Stimulated activated effector memory CD8-positive, alpha-beta T cell treated with anti-CD3 and anti-CD28 coated beads, Interleukin-12 subunit alpha, Interleukin-12 subunit beta, amount 100 ng/mL, for 72 hours (primary cell): ENCODE results near the gene XAF1.
"Not testable (repeated sequence)": the region's sequence is repeated elsewhere in the genome, so short reads cannot be mapped to it uniquely, and the experiment has no call there.

Experiments used
- ATAC-seq: fragments of 150-1000 bp; cut with Tn5 transposase; 2 replicates; pipeline ENCODE4 v1.10.0; 2021
- DNase-seq, 2 donors: peaks; one replicate each; pipeline ENCODE4 v3.0.0; 2021 to 2022; ENCODE audit warnings: low spot score in 2 of 2
- H3K27ac Mint-ChIP-seq: one replicate; pipeline ENCODE4 v1.8.0; 2022; ENCODE audit warnings: mild to moderate bottlenecking, mixed read lengths
- H3K36me3 Mint-ChIP-seq: one replicate; pipeline ENCODE4 v1.8.0; 2022; ENCODE audit warnings: mild to moderate bottlenecking, mixed read lengths
- H3K4me1 Mint-ChIP-seq: one replicate; pipeline ENCODE4 v1.8.0; 2022; ENCODE audit warnings: mixed read lengths
- H3K4me3 Mint-ChIP-seq: one replicate; pipeline ENCODE4 v1.8.0; 2022; ENCODE audit warnings: mild to moderate bottlenecking, mixed read lengths
- H3K9me3 Mint-ChIP-seq: one replicate; pipeline ENCODE4 v1.8.0; 2022; ENCODE audit warnings: mixed read lengths

XAF1 gene

DNA sequence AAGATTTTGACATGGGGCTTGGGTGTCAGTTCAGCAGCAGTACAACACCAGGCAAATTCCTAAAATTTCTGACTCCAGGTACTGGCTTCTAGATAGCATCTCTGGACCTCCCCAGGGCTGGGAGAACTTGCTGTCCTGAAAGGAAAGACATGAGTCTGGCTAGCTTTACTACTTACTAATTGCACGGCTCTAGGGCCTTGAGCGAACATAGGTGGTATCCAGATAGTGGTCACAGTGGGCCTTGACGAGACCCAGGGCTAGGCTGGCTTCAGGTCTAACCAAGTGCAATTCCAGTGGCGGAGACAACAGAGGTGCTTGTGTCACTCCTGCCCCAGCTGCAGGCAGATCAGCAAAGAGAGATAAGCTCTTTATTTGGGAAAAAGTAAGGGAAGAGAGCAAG, 26.3 kb upstream of the XAF1 start:
- no peaks in the 10 kb centered on the region for H3K36me3 Mint-ChIP-seq
- ATAC-seq (no peak), DNase-seq (no peak)
- no peak overlapping the region for H3K4me3 Mint-ChIP-seq
- H3K9me3 Mint-ChIP-seq: no peaks in the 10 kb centered on the region
- no peak overlapping the region for H3K27ac Mint-ChIP-seq
- H3K4me1 Mint-ChIP-seq: no peaks in the 10 kb centered on the region

DNA sequence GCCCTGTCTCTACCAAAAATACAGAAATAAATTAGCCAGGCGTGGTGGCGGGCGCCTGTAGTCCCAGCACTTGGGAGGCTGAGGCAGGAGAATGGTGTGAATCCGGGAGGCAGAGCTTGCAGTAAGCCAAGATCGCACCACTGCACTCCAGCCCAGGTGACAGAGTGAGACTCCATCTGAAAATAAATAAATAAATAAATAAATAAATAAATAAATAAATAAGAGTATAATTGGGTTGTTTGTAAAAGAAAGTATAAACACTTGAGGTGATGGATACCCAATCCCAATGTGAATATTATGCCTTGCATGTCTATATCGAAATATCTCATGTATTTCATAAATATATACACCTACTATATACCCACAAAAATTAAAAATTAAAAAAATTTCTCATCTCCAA, 9.2 kb upstream of the XAF1 start:
- not testable (repeated sequence) for H3K4me3 Mint-ChIP-seq, ATAC-seq, H3K4me1 Mint-ChIP-seq, DNase-seq, H3K27ac Mint-ChIP-seq, H3K9me3 Mint-ChIP-seq, H3K36me3 Mint-ChIP-seq

DNA sequence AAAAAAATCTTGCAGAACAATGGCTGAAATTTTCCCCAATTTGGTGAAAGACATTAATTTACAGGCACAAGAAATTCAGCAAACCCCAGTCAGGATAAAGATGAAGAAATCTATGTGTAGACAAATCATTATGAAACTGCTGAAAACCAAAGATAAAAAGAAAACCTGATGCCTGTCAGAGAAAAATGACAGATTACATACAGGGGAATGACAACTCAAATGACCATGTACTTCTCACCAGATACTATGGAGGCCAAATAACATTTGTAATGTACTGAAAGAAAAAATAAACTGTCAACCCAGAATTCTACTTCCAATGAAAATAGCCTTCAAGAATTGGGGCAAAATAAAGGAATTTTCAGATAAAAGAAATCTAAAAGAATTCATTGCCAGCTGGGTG, 7.2 kb upstream of the XAF1 start:
- Mint-ChIP-seq H3K9me3 (no peaks in the 10 kb centered on the region), H3K36me3 (peaks cover 5% of the 10 kb centered on the region), H3K4me3 (no peak overlapping the region), H3K27ac (no peak overlapping the region), H3K4me1 (peaks cover 18% of the 10 kb centered on the region)
- ATAC-seq (no peak), DNase-seq (no peak)

DNA sequence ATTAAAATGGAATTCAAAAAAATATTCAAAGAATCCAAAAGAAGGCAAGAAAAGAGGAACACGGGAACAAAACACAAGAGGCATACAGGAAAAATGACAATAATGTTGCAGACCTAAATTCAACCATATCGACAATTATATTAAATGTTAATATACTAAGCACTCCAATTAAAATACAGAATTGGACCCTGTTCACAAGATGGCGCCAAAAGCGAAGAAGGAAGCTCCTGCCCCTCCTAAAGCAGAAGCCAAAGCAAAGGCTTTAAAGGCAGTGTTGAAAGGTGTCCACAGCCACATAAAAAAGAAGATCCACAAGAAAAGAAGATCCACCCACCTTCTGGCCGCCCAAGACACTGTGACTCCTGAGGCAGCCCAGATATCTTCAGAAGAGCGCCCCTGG, 6.3 kb upstream of the XAF1 start:
- no peak overlapping the region for H3K4me3 Mint-ChIP-seq
- H3K4me1 Mint-ChIP-seq: peaks cover 23% of the 10 kb centered on the region
- no peaks in the 10 kb centered on the region for H3K9me3 Mint-ChIP-seq
- DNase-seq (no peak), ATAC-seq (no peak)
- peaks cover 5% of the 10 kb centered on the region for H3K36me3 Mint-ChIP-seq
- no peak overlapping the region for H3K27ac Mint-ChIP-seq

DNA sequence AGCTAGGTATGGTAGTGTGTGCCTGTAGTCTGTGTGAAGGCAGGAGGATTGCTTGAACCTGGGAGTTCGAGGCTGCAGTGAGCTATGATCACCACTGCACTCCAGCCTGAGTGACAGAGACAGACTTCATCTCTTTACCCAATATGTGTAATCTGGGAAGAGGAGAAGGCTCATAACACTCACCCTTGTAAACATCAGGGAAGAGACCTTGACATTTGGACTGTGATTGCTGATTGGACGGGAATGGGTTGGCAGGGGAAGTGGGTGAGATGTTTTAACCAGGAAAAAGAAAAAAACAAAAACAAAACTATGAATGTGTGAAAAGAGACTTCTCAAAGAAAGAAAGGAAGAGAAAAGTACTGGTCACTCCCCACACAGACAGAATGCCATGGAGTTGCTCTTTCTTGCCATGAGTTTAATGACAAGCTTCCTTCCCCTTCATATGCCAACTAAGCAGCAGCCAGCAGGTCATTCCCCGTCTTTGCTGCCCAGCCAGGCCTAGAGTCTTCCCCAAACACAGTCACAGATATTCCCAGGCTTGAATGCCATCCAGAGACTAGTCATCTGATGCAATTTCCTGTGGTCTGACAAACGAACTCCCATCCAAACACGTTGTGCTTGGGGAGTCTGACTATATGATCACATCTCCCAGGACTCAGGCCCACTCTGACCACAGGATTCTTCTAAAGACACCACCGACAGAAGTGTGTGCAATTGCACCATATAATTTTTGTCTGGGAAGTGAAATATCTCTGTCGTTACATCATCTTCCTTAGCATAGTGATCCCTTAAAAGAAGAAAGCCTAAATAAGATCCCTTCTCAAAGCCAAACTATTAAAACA, 3.6 kb upstream of the XAF1 start:
- Mint-ChIP-seq H3K27ac (peak overlapping the region; percentile 92), H3K4me1 (peaks cover 50% of the 10 kb centered on the region), H3K9me3 (no peaks in the 10 kb centered on the region), H3K36me3 (no peaks in the 10 kb centered on the region), H3K4me3 (peak overlapping the region; percentile 39)
- ATAC-seq: no peak
- no peak for DNase-seq

GRCh38 chr17:6753006-6753445, 2.8 kb upstream of the XAF1 start:
- Mint-ChIP-seq H3K36me3 (no peaks in the 10 kb centered on the region), H3K27ac (peak overlapping the region; percentile 92), H3K9me3 (no peaks in the 10 kb centered on the region), H3K4me1 (peaks cover 57% of the 10 kb centered on the region), H3K4me3 (peak overlapping the region; percentile 39)
- ATAC-seq (peak; percentile 73), DNase-seq (peak; percentile 13 to 60)

- peak overlapping the region; percentile 39 for H3K4me3 Mint-ChIP-seq
- H3K4me1 Mint-ChIP-seq: peaks cover 63% of the 10 kb centered on the region
- peaks cover 3% of the 10 kb centered on the region for H3K36me3 Mint-ChIP-seq
- ATAC-seq (no peak), DNase-seq (no peak)
- H3K9me3 Mint-ChIP-seq: no peaks in the 10 kb centered on the region
- peak overlapping the region; percentile 92 for H3K27ac Mint-ChIP-seq
These were observed 2.3 kb upstream of the XAF1 start for GRCh38 chr17:6753546-6753945.

DNA sequence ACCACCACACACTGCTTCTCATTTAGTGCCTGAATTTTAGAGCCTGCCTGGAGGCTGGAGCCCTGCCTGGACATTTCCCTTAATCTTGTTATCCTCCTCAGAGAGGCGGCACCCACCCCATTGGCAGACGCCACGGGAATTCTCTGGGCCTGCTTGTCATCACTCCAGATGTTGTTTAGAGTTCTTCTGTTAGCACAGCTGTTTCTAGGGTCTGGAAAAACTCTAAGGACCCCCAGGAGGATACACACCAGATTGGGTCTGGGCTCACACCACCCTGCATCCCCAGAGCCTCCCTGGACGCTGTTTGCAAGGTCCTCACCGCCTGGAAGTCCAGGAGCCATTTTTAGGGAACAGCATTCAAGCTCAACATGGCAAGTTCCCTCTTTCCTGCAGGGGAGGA, 565 bp upstream of the XAF1 start:
- no peaks in the 10 kb centered on the region for H3K9me3 Mint-ChIP-seq
- DNase-seq (no peak), ATAC-seq (no peak)
- H3K27ac Mint-ChIP-seq: peak overlapping the region; percentile 97
- peaks cover 65% of the 10 kb centered on the region for H3K4me1 Mint-ChIP-seq
- H3K4me3 Mint-ChIP-seq: peak overlapping the region; percentile 87
- H3K36me3 Mint-ChIP-seq: peaks cover 19% of the 10 kb centered on the region

GRCh38 chr17:6756425-6757031, 682 bp downstream of the XAF1 start:
- DNase-seq: no peak
- peak overlapping the region; percentile 87 for H3K4me3 Mint-ChIP-seq
- peak overlapping the region; percentile 97 for H3K27ac Mint-ChIP-seq
- peaks cover 65% of the 10 kb centered on the region for H3K4me1 Mint-ChIP-seq
- H3K36me3 Mint-ChIP-seq: peaks cover 22% of the 10 kb centered on the region
- ATAC-seq: peak; percentile 54
- no peaks in the 10 kb centered on the region for H3K9me3 Mint-ChIP-seq

GRCh38 chr17:6757747-6758146, 1.9 kb downstream of the XAF1 start:
- Mint-ChIP-seq H3K36me3 (peaks cover 33% of the 10 kb centered on the region), H3K4me1 (peaks cover 56% of the 10 kb centered on the region)

GRCh38 chr17:6761779-6762178, 5.9 kb downstream of the XAF1 start:
- Mint-ChIP-seq H3K4me3 (no peak overlapping the region), H3K4me1 (peaks cover 25% of the 10 kb centered on the region), H3K9me3 (peaks cover 14% of the 10 kb centered on the region), H3K27ac (no peak overlapping the region), H3K36me3 (peaks cover 73% of the 10 kb centered on the region)
- DNase-seq (no peak), ATAC-seq (no peak)

More at GRCh38 chr17:6757747-6758146, 1.9 kb downstream of the XAF1 start:
- no peaks in the 10 kb centered on the region for H3K9me3 Mint-ChIP-seq
- peak overlapping the region; percentile 87 for H3K4me3 Mint-ChIP-seq
- no peak for ATAC-seq
- no peak for DNase-seq
- H3K27ac Mint-ChIP-seq: peak overlapping the region; percentile 97

- no peak overlapping the region for H3K27ac Mint-ChIP-seq
- H3K4me3 Mint-ChIP-seq: no peak overlapping the region
- no peak for ATAC-seq
- H3K9me3 Mint-ChIP-seq: peaks cover 33% of the 10 kb centered on the region
- DNase-seq: no peak
- peaks cover 100% of the 10 kb centered on the region for H3K36me3 Mint-ChIP-seq
- H3K4me1 Mint-ChIP-seq: peaks cover 5% of the 10 kb centered on the region
These were observed 12.6 kb downstream of the XAF1 start for GRCh38 chr17:6768447-6768846.

DNA sequence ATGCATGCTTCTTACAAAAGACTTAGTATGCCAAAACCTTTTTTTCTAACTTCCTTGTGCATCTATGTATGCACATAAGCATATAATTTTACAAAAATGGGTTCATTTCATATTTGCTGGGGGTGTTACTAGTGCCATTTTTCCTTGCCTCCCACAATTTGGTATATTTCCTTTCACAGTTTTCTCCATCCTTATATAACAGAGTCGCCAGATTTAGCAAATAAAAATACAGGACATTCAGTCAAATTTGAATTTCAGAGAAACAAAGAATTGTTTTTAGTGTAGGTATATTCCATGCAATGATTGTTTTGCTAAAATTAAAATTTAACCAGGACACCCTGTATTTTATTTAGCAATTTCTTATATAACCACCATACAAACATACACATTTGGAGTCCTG, 16.2 kb downstream of the XAF1 start:
- Mint-ChIP-seq H3K4me1 (no peaks in the 10 kb centered on the region), H3K27ac (no peak overlapping the region), H3K4me3 (no peak overlapping the region), H3K9me3 (peaks cover 31% of the 10 kb centered on the region), H3K36me3 (peaks cover 75% of the 10 kb centered on the region)
- DNase-seq: no peak
- no peak for ATAC-seq

- not testable (repeated sequence) for H3K4me3 Mint-ChIP-seq, H3K27ac Mint-ChIP-seq, H3K4me1 Mint-ChIP-seq, DNase-seq, ATAC-seq
- peaks cover 47% of the 10 kb centered on the region for H3K36me3 Mint-ChIP-seq
- H3K9me3 Mint-ChIP-seq: peaks cover 22% of the 10 kb centered on the region
These were observed 19.1 kb downstream of the XAF1 start for GRCh38 chr17:6774906-6775305.

DNA sequence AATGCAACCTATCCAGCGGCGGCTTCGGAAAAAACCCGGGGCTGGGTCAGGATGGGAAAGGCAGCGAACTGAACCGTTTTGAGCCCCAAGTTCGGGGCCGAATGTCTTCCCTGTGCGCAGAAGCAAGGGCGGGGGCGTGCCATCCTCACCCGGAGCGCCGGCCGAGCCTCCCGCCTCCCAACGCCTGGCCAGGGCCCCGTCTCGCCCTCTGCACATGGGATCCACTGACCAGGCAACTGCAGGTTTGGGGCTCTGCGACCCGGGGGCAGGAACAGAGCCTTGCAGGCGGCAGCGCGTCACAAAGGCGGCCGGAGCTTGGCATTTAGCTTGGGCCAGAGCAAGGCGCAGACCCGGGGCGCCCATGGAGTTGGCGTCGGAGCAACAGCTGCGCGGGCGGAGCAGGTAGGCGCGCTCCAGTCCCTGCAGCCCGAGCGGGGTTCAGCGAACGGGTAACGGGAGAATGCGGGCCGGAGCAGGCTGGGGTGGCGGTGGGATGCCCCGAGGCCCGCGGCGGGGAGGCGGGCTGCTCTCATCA, 20.1 kb downstream of the XAF1 start, which contains the start of gene FBXO39:
FBXO39 (plus strand) TSS at position 345 of the 535 bp plus-strand sequence. CDS start 3,654 bp downstream, outside the sequence.
- Mint-ChIP-seq H3K9me3 (peaks cover 21% of the 10 kb centered on the region), H3K4me3 (no peak within 1 kb of the TSS), H3K27ac (no peak within 1 kb of the TSS), H3K36me3 (peaks cover 36% of the 10 kb centered on the region), H3K4me1 (no peaks in the 10 kb centered on the region)
- DNase-seq (peak in 1 of 2 donors; percentile 42), ATAC-seq (no peak)
